Midbrain (tissue), 1 donor: ENCODE data around the gene HSDL1.

Source experiments
- DNase-seq: peaks from one replicate; lab custom pipeline; 2025; lab: John Stamatoyannopoulos, UW

Gene HSDL1

DNA sequence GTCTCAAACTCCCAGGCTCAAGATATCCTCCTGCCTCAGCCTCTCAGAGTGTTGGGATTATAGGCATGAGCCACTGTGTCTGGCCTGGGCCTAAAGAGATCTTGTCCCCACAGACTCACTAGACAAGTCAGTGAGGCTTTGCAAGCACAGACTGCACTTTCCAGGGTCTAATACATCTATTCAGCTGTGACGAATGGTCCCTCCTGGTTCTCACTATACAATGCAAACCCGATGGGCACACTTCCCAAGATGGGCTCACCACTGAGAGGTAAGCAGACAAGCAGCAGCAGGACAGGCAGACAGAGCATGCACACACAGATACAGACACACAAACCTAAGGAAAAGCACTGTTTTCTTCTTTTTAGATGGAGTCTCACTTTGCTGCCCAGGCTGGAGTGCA, 37.1 kb downstream of the HSDL1 start:
- DNase-seq, result no peak

DNA sequence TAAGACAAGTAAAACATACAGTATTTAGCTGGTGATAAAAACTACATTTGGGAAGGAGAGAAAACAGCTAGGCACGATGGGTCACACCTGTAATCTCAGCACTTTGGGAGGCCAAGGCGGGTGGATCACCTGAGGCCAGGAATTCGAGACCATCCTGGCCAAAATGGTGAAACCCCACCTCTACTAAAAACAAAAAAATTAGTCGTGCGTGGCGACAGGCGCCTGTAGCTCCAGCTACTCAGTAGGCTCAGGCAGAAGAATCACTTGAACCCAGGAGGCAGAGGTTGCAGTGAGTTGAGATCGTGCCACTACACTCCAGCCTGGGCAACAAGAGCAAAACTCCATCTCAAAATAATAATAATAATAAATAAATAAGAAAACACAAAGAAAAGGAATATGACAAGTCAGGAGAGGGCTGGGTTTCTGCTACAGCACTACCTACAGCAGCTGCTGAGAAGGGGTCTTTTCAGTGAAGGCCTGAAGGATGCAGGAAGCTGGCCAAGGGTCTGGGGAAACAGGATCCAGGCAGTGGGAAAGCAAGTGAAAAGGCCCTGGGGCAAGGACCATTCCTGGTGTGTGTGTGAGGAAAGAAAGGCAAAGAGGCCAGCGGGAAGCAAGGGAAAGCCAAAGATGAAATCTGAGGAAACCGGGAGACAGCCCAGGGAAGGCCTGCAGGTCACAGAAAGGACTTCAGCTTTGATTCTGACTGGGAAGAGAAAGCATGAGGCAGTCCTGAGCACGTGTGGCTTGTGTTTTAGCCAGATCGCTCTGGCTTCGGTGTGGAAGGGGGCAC, 38.8 kb downstream of the HSDL1 start:
- DNase-seq, result no peak

DNA sequence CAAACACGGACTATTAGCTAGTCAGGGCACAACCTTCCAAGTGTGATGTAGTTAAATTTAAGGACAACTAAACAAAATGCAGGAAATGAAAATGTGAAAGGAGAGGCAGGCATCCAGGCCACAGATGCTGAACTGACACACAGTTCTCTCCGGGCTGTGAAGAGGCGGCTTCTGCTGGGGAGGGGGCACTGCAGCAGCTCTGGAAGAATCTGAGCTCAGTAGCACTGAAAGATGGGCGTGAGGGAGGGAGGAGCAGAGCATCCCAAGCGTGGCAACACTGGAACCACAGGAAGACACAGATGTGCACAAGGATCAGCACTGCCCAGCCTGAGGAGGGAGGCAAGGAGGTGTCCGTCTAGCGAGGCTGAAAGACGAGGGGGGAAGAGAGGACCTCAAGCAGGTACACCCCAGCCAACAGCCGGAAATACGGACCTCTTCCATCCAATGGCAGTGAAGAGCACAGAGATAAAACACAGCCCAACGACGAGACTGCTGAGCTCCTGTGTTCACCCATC, 39.6 kb downstream of the HSDL1 start:
- DNase-seq, result no peak

DNA sequence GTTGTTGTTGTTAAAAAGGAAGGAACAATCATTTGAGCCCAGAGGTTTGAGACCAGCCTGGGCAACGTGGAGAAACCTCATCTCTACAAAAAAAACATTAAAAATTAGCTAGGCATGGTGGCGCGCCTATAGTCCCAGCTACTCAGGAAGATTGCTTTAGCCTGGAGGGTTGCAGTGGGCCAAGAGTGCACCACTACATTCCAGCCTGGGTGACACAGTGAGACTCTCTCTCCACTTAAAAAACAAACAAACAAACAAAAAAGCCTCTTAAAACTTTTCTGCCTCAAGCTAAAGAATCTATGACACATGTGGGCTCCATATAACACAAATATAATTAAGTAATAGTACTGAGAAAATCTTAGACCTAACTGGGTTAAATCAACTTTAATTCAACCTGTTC, 40.7 kb downstream of the HSDL1 start:
- DNase-seq, result no peak

DNA sequence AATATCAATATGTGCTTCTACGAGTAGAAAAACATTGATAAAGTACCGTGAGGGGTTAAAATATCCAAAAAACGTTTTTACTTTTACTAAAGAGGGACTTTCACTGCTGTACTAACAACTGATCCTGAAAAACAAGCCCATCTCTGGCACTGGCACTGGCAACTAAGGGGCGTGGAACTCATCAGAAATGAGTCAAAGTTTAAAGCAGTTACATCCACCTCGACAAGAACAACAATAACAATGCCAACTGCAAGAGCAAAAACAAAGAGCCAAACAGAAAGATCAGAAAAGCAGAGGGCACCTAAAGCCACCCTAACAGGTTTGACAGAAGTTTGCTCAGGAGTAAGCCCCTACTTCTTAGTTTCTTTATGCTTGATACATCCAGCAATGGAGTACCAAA, 41.3 kb downstream of the HSDL1 start:
- no peak for DNase-seq

DNA sequence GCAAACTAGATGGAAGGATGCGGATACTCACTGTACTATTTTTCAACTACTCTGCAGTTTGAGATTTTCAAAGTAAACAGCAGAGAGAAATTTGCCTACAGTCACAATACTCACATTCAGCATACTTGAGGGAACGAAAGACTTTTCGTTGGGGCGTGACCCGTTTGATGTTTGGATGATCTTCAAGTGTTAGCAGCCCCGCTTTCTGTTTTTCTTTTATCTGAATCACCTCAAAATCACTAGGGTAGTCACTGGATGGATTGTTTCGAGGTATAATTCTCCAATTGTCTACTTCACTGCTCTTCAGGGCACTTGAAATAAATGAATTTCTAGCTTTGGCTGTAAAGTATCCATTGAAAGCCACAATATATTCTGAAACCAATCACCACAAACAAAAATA, 46.0 kb downstream of the HSDL1 start:
- no peak for DNase-seq

- DNase-seq, result no peak
These were observed 48.5 kb downstream of the HSDL1 start for GRCh38 chr16:84096447-84097005.

DNA sequence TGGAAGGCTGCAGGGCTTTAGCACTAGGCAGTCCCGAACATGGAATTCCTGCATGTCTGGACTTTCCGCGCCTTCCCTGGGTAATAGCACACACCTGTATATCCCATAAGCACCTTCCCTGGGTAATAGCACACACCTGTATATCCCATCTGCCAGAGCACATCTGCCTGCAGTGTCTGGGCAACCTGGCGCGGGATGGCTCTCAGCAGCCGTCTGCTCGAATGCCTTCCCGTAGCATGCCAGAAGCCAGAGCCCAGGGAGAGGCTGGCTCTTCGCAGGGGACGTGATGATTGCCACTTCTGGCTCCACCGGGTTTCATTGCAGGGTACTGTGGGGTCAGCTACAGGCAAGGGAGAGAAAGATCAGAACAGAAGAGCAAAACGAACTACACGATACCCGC, 49.5 kb downstream of the HSDL1 start:
- no peak for DNase-seq

DNA sequence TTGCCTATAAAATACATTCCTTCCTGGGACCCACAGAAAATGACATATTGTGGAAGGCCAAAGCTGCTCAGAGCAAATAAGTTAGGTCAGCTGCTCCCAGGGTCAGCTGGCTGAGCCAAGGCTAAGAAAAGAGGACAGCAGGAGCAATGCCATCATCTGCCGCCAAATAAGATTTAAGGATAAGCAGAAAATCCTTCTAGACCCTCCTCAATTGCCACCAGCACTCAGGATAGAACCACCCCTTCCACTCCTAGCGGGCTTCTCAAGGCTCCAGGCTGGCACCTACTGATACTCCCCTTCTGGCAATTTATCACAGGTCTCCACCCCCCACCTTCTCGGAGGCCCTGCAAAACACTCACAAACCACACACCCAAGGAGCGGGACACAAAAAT, 51.1 kb downstream of the HSDL1 start:
- no peak for DNase-seq

GRCh38 chr16:84093120-84093878, 51.7 kb downstream of the HSDL1 start:
- no peak for DNase-seq

DNA sequence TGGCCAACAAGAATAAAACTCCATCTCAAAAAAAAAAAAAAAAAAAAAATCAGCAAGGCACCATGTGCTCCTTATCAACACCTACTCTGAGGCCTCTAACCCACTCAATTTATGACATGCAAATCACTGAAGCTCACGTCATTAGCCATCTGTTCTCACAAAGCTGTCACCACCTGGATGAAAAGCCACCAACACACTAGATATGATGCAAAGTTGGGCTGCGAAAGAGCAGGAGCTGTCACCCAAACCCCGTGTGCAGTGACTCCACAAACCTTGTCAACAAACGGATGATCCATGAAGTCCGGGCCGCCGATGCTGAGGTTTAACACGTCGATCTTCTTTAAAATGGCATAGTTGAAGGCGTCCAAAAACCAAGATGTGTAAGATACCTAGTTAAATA, 53.5 kb downstream of the HSDL1 start:
- no peak for DNase-seq

DNA sequence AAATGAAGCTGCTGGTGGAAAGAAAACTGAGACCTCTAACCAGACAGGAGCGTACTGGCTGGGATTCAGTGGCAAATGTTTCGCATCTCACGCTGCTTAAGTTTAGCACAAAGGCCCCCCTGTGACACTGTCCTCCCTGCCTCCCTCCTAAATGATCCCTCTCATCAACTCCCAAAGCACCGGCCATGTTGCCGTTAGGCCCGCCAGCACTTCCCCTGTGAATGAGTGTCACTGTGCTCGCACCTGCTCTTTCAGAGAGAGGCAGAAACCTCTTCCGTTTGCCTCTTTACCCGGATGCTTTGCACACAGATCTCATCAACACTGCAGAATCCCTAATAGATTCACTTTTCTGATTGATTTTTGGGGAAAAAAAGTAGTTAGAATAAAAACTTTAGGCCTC, 54.8 kb downstream of the HSDL1 start:
- DNase-seq, result peak; percentile 17

GRCh38 chr16:84088695-84089395, 56.1 kb downstream of the HSDL1 start:
- no peak for DNase-seq

DNA sequence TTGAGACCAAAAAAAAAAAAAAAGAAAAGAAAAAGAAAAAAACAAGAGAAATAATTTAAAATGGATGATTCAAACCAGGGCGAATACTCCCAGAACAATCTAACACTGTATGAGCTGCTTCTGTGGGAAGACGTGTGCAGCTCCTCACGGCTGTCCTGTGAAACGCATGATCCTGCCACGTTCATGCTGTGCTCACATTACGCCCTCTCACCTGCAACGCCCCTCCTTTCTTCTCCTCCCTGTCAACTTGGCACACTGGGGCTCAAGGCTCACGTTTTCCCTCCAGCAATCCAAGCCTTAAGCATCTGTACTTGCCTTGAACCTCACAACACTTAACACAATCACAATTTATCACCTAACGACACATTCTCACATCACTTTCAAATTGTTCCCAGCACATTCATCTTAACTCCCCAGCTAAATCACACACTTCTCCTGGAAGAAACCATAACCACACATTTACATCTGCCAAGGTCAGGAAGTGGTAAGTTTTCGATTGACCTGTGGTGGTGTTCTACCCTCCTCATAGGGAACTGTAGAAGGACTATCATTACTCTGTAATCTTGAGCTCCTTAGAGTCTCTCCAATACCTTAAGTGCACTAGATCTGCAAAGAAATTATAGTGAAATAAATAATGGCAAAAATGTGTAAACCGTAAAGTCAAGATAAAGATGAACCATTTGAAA, 57.4 kb downstream of the HSDL1 start:
- no peak for DNase-seq

GRCh38 chr16:84087001-84087400, 58.0 kb downstream of the HSDL1 start:
- DNase-seq, result no peak

DNA sequence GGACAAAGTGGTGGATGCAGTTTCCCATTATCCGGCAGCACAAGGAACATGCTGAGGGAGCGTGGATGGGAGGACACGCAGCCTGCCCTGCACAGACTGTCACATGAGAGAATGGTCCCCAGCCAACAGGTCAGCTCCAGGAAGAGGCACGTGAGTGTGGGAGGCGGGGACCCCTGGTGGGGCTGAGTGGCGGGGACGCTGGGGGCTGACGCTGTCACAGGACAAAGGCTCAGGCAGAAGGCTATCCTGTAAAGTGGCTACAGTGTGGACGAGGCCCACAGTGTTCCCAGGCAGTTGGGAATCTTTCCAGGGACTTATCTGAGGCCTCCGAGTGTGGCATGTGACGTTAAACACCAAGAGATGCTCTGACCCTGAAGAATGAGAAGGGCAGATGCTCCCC, 58.6 kb downstream of the HSDL1 start:
- no peak for DNase-seq

DNA sequence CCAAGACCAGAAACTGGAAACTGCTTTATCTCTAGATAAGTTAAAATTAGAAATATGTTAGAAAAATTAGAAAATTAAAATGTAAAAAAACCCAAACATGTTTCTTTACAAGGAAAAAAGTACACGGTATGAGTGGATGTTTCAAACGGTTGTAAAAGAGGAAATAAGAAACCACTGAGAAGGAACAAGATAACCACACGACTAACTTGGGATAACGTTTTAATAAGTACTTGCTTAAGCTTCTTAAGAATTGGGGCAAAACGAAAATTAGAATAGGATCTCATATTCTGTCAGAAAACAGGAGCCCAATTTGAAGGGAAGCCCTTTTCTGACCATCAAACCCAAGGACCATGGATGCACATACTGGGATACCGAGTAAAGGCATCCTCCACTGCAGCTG, 59.2 kb downstream of the HSDL1 start:
- DNase-seq, result no peak

DNA sequence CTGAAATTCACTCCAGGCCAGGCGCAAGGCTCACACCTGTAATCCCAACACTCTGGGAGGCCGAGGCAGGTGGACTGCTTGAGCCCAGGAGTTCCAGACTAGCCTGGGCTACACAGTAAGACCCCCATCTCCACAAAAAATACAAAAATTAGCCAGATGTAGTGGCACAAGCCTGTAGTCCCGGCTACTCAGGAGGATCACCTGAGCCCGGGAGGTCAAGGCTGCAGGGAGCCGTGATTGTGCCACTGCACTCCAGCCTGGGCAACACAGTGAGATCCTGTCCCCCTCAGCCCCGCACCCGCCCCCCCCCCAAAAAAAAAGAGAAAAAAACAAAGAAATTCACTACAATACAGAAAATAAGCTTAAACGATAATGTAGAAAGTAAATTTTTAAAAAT, 59.7 kb downstream of the HSDL1 start:
- DNase-seq, result no peak

DNA sequence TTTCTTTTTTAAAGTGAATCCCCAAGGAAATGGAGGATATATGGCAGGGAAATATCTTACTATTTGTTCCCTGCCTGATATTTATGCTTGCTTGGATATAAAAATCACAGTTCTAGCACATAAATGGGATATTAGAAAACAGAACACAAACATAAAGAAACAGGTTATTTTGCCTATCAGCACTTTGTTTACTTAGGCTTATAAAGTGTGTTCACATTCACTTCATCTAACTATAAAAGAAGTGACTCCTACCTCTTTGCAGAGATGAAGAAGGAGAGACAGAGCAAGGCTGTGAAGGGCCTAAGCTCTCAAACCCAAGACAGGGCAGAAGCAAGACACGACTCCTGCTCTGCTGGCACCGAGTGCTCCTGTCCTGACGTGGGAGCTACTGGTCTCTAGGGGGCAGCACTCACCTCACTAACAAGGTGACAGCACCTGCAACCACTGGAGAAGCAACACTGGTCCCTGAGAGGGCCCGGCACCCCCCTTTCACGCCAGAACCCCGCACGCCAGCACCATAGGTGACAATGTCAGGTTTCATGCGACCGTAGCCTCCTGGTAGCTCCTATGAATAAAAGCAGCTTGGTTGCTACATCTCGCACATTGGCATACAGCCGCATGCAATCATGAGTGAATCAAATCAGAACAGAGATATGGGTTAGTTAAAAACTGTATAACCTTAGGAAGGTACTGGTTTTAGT, 60.3 kb downstream of the HSDL1 start:
- DNase-seq, result no peak

DNA sequence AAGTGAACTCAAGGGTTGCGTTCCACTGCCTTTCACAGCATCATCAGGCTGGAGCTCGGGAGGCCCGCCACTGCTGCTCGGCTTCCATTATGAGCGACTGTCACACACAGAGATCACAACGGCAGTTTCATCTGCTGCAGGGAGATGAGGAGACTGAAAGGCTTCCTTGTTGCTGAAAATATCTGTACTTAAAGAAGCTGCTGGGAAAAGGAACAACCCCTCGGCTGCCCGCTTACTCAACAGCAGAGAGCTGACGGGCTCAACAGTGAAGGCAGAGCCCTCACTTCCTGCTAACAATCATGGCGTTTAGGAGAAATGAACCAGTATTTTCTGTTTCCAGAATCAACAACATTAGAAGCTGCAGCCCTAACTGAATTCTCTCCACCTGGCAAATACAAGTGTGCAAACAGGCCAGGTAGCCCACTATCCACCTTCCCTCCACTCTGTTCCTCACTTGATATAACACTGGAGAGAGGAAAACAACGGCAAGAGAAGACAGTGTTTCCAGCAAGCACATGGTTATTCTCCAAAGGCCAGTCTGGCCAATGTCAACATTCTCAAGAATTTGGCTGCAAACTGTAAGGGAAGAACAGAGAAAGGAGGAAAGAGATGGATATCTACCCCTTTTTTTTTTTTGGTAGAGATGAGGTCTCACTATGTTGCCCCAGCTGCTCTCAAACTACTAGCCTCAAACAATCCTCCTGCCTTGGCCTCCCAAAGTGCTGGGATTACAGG, 62.0 kb downstream of the HSDL1 start:
- peak; percentile 17 for DNase-seq

DNA sequence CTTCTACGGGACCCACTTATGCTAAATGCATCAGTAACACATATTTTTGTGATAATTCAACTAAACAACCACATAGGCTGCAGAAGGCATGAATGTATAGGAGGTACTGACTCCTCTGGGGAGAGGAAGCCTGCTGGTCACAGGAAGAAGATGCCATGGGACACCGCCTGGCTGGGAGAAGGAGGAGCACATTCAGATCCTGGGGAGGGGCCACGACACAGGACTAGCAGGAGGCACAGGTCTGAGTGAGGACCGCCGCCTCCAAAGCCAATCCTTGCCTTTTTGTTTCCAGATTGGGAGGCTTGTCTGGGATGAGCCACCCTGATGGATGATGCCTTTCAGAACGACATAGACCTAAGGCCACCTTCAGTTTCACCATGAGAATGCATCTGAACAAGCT, 62.9 kb downstream of the HSDL1 start:
- no peak for DNase-seq
